ENCODE measurements around the gene PDE4D. TPM values are rescaled to one million over a fixed set of nuclear protein-coding genes. Genes with fewer than 3 reads are reported as not detected.

PDE4D gene
- total and polyA plus RNA-seq, 8 donors = 1.5 to 7.1 (median 3.1) TPM

DNA sequence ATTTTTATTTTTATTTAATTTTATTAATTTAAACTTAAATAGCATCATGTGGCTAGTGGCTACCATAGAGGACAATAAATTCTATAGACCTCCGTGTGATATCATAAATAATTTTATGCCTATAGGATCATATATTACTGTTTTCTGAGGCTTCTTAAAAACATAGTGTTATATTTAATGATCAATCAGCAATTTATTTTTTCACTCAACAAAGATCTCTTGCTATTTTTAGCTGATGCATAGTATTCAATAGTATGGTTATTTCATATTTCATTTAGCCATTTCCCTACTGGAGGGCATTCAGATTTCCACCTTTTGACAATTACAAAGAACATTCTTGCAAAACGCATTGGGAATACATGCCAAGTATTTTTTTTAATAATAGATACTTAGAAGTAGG, 114.1 kb downstream of the PDE4D start:
- Histone ChIP-seq H3K4me3 (no peak overlapping the region), H3K27ac (no peak overlapping the region), H3K36me3 (no peaks in the 10 kb centered on the region), H3K9me3 (no peaks in the 10 kb centered on the region), H3K27me3 (no peaks in the 10 kb centered on the region), H3K4me1 (no peaks in the 10 kb centered on the region)
- ATAC-seq = no peak
- intact Hi-C loops (cut with DNase I) = no loop called here
- TF ChIP-seq, protein P1, sequence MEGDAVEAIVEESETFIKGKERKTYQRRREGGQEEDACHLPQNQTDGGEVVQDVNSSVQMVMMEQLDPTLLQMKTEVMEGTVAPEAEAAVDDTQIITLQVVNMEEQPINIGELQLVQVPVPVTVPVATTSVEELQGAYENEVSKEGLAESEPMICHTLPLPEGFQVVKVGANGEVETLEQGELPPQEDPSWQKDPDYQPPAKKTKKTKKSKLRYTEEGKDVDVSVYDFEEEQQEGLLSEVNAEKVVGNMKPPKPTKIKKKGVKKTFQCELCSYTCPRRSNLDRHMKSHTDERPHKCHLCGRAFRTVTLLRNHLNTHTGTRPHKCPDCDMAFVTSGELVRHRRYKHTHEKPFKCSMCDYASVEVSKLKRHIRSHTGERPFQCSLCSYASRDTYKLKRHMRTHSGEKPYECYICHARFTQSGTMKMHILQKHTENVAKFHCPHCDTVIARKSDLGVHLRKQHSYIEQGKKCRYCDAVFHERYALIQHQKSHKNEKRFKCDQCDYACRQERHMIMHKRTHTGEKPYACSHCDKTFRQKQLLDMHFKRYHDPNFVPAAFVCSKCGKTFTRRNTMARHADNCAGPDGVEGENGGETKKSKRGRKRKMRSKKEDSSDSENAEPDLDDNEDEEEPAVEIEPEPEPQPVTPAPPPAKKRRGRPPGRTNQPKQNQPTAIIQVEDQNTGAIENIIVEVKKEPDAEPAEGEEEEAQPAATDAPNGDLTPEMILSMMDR (IDR thresholded peaks at IDR 0.05) = no peak
- WGBS, 2 donors = 58 to 70% methylated on average over 2 of the region's 2 CpGs
- DNase-seq = no peak
- no peak for FAIRE-seq

DNA sequence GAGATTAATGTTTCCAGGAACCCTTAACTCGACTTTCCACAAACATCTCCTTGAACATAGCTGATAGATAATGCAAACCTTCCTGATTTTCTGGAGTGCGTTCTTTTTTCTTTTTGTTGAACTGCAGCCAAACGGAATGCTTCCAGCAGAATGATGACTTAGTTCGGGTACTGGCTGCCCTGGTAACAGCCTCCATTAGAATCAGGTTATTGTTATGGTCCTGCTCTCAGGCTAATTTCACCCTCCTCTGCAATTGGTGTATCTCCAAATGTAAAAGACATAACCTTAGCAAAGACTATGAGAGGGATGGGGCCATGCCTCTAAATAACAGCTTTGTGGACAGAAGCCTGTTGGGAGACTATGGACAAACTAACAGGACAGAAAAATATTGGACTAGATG, 116.5 kb downstream of the PDE4D start:
- ATAC-seq = no peak
- DNase-seq = no peak
- WGBS, 2 donors = 34 to 39% methylated on average over 4 of the region's 4 CpGs
- Histone ChIP-seq H3K27me3 (no peaks in the 10 kb centered on the region), H3K27ac (no peak overlapping the region), H3K4me1 (no peaks in the 10 kb centered on the region), H3K9me3 (no peaks in the 10 kb centered on the region), H3K4me3 (no peak overlapping the region), H3K36me3 (no peaks in the 10 kb centered on the region)
- no peak for FAIRE-seq
- intact Hi-C loops (cut with DNase I) = no loop called here
- TF ChIP-seq, protein P1 (IDR thresholded peaks at IDR 0.05) = no peak

DNA sequence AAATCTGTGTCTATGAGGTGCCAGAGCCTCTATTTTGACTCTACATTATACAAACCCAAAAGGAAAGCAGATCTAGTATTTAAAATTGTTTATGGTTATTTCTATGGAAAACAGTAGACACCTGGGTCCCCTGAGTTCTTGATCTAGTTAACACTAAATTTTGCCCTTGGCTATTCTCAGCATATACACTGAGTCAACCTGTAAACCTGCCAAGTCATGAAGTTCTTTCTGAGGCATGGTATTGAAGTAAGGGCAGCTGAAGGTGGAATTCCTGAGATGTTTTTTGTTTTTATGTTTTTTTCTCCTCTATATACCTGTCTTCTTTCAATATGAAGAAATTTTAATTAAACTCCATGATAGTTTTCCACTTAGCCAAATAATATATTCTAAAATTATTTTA, 120.2 kb downstream of the PDE4D start:
- no peaks in the 10 kb centered on the region for H3K27me3 ChIP-seq

DNA sequence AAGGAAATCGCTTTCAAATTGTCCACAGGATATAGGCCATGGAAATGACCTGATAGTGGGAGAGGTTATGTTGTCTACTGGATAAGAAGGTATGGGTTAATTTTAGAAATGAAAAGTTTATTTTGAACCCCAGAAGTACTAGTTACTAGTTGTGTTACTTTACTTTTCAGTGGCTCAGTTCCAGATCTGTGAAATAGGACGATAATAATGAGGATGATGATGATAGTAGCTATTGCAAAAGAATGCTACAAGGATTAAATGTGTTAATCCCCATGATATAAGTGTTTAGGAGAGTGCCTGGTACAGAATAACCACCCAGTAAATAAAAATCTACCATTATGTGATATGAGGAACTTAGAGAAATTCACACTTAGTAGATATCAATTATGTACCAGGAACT, 120.8 kb downstream of the PDE4D start:
- WGBS, 2 donors = 80 to 82% methylated on average over 2 of the region's 2 CpGs
- Histone ChIP-seq H3K27me3 (no peaks in the 10 kb centered on the region), H3K9me3 (no peaks in the 10 kb centered on the region), H3K36me3 (no peaks in the 10 kb centered on the region), H3K4me1 (peaks cover 0 to 3% (median 0%) of the 10 kb centered on the region in 3 donors), H3K27ac (no peak overlapping the region), H3K4me3 (no peak overlapping the region)
- no peak for ATAC-seq
- no peak for FAIRE-seq
- DNase-seq = no peak
- intact Hi-C loops (cut with DNase I) = no loop called here
- TF ChIP-seq, protein P1 (IDR thresholded peaks at IDR 0.05) = no peak

More for the DNA sequence above, 120.2 kb downstream of the PDE4D start:
- Histone ChIP-seq H3K4me1 (peaks cover 0 to 3% (median 0%) of the 10 kb centered on the region in 3 donors), H3K36me3 (no peaks in the 10 kb centered on the region), H3K4me3 (no peak overlapping the region), H3K9me3 (no peaks in the 10 kb centered on the region), H3K27ac (no peak overlapping the region)
- TF ChIP-seq, protein P1 (IDR thresholded peaks at IDR 0.05) = no peak
- no peak for DNase-seq
- ATAC-seq = no peak
- FAIRE-seq = no peak
- intact Hi-C loops (cut with DNase I) = no loop called here

DNA sequence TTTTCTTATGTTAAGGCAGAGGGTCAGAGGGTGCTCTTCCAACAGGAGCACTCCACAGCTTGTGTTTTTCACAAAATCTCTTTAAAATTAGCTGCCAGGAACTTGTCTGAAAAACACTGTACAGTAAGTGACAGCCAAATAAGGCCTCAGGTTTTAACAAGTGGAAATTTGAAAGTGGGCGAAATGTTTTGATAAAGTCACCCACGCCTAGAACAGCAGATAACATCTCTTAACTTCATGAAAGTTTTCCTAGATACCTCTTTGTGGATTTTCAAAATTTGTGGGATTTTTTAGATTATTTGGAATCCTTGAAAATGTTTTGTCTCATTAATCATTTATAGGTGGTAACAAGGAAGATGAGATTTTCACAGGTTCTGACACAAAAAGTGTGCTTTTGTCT, 121.3 kb downstream of the PDE4D start:
- Histone ChIP-seq H3K27me3 (no peaks in the 10 kb centered on the region), H3K4me1 (peaks cover 0 to 3% (median 0%) of the 10 kb centered on the region in 3 donors), H3K9me3 (no peaks in the 10 kb centered on the region), H3K27ac (no peak overlapping the region), H3K4me3 (no peak overlapping the region), H3K36me3 (no peaks in the 10 kb centered on the region)
- WGBS, 2 donors = 95 to 96% methylated on average over 2 of the region's 2 CpGs
- intact Hi-C loops (cut with DNase I) = no loop called here
- ATAC-seq (no peak), FAIRE-seq (no peak), DNase-seq (no peak)
- TF ChIP-seq, protein P1 (IDR thresholded peaks at IDR 0.05) = no peak

Measured in pancreas (tissue), 10 donors.